ENCODE measurements around the gene SBNO2.

SBNO2 gene, protein sequence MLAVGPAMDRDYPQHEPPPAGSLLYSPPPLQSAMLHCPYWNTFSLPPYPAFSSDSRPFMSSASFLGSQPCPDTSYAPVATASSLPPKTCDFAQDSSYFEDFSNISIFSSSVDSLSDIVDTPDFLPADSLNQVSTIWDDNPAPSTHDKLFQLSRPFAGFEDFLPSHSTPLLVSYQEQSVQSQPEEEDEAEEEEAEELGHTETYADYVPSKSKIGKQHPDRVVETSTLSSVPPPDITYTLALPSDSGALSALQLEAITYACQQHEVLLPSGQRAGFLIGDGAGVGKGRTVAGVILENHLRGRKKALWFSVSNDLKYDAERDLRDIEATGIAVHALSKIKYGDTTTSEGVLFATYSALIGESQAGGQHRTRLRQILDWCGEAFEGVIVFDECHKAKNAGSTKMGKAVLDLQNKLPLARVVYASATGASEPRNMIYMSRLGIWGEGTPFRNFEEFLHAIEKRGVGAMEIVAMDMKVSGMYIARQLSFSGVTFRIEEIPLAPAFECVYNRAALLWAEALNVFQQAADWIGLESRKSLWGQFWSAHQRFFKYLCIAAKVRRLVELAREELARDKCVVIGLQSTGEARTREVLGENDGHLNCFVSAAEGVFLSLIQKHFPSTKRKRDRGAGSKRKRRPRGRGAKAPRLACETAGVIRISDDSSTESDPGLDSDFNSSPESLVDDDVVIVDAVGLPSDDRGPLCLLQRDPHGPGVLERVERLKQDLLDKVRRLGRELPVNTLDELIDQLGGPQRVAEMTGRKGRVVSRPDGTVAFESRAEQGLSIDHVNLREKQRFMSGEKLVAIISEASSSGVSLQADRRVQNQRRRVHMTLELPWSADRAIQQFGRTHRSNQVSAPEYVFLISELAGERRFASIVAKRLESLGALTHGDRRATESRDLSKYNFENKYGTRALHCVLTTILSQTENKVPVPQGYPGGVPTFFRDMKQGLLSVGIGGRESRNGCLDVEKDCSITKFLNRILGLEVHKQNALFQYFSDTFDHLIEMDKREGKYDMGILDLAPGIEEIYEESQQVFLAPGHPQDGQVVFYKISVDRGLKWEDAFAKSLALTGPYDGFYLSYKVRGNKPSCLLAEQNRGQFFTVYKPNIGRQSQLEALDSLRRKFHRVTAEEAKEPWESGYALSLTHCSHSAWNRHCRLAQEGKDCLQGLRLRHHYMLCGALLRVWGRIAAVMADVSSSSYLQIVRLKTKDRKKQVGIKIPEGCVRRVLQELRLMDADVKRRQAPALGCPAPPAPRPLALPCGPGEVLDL (N-terminal part only)

GRCh38 chr19:1173845-1174809, at the start of gene SBNO2:
Gene SBNO2, minus strand, starts transcription at chr19:1174268. Its CDS starts 19,992 bp downstream, at chr19:1154276.
- in situ Hi-C loops (cut with MboI; ENCODE audit: low sequenced_read_pairs) = no loop called here

GRCh38 chr19:1223018-1223855, 49.2 kb upstream of the SBNO2 start:
- in situ Hi-C loops (cut with MboI; ENCODE audit: low sequenced_read_pairs) = no loop called here

DNA sequence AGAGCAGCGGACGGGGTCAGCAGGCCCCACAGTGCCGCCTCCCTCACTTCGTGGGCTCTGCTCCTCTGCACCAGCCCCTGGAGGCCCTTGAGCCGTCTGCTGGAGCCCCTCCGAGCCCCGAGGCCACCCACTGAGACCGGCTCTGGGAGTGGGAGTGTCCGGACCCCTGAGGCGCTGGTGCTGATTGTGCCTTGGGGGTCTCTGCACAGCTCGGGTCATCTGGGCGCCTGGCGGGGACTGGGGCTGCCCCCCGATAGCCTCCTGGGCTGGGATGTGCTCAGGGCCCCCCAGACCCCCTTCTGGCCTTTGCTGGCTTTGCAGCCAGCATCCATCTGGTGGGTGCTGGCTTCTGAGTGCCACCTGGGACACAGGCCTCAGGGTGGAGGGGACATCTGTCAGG, 48.3 kb upstream of the SBNO2 start:
- in situ Hi-C loops (cut with MboI; ENCODE audit: low sequenced_read_pairs) = no loop called here

GRCh38 chr19:1221904-1222255, 47.8 kb upstream of the SBNO2 start:
- in situ Hi-C loops (cut with MboI; ENCODE audit: low sequenced_read_pairs) = no loop called here

- in situ Hi-C loops (cut with MboI; ENCODE audit: low sequenced_read_pairs) = no loop called here
These were observed 47.2 kb upstream of the SBNO2 start for GRCh38 chr19:1220976-1221903.

DNA sequence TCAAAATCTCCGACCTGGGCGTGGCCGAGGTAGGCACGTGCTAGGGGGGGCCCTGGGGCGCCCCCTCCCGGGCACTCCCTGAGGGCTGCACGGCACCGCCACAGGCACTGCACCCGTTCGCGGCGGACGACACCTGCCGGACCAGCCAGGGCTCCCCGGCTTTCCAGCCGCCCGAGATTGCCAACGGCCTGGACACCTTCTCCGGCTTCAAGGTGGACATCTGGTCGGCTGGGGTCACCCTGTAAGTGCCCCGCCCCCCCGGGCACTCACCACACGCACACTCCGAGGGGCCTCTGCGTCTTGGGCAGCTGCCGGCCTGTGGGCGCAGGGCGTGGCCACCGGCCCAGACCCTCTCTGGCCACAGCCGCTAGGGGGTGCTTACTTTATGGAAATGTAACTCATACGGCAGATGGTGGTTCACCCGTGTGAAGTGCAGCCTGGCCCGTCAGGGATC, 46.4 kb upstream of the SBNO2 start:
- in situ Hi-C loops (cut with MboI; ENCODE audit: low sequenced_read_pairs) = no loop called here

DNA sequence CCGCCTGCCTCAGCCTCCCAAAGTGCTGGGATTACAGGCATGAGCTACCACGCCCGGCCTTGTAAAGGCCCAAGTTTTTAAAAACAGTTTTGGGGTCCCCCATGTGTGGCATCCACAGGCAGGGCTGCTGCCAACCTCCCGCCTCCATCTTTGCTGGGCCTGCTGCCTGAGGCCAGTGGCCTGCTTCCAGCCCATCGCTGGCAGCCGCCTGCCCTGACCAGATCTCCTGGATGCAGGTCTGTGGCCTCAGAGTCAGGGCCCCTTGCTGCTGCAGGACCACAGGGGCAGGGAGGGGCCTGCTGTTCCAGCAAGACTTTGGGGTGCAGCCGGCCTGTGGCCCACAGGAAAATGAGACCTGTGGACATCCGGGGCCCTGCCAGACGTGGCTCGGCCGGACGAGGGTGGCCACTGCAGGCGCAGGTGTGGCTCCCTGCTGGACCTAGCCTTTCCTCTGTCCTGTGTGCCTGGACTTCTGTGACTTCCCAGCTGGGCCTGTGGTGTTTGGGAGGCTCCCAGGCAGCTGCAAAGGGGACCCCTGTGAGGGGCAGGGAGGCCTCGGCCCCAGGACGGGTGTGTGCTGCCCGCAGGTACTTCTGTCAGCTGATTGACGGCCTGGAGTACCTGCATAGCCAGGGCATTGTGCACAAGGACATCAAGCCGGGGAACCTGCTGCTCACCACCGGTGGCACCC, 45.9 kb upstream of the SBNO2 start:
- in situ Hi-C loops (cut with MboI; ENCODE audit: low sequenced_read_pairs) = no loop called here

DNA sequence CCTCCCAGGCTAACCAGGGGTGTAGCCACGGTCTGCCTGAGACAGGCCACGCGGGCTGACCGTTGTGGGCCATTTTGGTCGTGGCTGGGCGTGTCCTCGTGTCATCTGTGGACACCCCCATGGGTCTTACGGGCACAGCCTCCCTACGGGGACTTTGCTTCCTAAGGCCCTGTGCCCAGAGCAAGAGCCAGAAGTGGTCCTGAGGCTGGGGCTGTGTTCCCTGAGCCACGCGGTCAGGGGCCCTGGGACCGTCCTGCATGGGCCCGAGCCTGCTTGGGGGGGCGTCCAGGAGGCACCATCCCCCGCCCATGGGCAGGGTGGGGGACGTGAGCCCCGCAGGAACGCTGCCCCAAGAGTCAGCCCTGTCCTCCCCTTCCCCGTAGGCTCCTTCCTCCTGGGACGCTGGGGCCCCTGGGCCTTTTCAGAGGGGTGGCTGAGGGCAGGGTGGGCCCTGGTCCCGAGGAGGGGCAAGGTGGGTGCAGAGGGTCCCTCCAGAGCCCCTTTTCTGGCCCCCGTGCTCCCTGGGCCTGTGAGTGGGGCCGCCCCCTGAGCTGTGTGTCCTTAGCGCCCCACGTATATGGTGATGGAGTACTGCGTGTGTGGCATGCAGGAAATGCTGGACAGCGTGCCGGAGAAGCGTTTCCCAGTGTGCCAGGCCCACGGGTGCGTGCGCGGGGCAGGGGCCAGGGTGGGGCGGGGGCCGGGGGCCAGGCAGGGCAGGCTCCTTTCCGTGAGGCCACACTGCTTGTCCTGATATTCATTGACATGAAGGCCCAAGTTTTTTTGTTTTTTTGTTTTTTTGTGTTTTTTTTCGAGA, 44.9 kb upstream of the SBNO2 start:
- in situ Hi-C loops (cut with MboI; ENCODE audit: low sequenced_read_pairs) = no loop called here

GRCh38 chr19:1217366-1217765, 43.3 kb upstream of the SBNO2 start:
- in situ Hi-C loops (cut with MboI; ENCODE audit: low sequenced_read_pairs) = no loop called here

DNA sequence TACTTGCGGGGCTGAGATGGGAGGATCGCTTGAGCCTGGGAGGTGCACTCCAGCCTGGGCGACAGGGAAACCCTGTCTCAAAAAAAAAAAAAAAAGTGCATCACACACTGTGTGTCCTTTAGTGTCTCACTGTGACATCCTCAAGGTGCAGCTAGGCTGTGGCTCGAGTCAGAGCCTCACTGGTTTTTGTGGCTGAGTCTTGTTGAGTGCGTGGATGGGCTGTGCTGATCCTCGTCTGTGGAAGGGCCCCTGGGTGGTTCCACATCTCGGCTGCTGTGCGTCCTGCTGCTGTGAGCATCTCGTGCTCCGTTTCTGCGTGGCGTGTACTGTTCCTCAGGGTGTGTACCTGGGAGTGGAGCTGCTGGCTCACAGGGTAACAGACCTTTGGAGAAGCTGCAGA, 42.7 kb upstream of the SBNO2 start:
- in situ Hi-C loops (cut with MboI; ENCODE audit: low sequenced_read_pairs) = no loop called here

DNA sequence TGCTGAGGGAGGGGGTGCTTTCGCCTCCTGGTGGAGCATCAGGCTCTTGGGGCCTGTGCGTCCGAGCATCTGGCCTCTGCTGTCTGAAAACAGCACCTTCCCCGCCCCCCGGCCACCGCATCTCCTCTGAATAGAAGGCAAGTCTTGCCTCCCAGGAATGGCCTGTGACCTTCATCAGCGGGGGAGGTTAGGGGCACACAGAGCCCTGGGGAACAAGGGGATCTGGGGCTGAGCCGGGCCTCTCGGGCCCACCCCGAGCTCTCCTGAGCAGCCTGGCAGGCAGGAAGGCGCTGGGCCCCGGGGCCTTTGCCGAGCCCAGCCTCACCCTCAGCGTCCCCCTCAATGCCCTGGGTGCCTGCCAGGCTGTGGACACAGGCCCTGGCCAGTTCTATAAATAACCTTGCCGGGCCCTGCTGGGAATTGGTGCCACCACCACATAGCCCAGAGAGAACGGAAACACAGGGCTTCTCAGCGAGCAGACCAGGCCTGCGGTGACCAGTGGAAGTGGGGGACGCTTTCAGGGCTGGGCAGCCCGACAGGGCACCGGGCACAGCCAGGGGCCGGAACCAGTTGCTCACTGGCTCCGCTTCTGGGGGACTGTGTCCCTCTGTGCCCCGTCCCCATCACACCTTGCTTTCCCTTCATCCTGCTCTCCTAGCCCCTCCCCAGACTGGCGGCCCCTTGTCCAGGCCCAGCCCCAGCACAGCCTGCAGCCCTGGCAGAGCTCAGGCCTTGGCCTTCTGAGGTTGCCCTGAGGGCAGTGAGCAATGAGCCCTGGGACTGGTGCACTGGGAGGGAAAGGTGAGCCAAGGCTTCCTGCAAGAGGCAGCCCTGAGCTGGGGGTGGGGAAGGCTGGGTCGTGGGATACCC, 41.0 kb upstream of the SBNO2 start:
- in situ Hi-C loops (cut with MboI; ENCODE audit: low sequenced_read_pairs) = no loop called here

- in situ Hi-C loops (cut with MboI; ENCODE audit: low sequenced_read_pairs) = no loop called here
These were observed 40.3 kb upstream of the SBNO2 start for GRCh38 chr19:1214299-1214861.

DNA sequence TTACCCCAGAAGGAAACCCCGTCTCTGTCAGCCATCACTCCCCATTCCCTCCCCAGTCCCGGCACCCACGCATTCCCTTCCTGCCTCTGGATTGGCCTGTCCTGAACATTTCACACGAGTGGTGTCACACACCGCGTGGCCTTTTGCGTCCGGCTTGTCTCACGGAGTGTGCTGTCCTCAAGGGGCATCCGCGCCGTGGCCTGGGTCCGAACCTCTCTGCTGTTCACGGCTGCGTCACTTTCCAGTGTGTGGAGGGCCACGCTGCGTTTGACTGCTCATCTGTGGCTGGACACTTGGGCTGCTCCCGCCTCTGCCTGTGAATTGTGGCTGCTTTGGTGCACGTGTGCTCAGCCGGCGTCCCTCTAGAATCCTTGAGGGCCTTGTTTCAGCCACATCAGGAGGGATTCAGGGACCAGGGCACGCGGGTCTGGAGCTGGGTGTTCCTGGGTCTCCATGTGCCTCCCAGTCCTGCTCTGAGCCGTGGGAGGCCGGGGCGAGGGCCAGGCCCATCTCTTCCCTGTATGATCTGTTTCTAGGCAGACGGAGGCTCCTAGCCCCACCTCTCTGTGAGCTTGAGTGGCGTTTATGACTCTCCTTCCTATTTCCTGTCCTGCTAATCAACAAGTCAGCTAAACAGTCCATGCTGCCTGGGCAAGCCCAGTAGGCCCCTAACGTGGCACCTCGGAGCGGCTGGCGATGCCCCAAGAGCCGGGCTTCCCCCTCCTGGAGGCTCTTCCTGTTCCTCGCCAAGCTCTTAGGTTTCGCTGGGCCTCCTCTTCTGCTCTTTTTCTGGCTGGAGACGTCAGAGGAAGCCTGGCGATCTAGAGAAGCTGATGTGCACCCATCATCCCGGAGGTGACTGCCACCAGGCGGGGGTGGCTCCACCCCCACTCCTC, 39.6 kb upstream of the SBNO2 start:
- in situ Hi-C loops (cut with MboI; ENCODE audit: low sequenced_read_pairs) = no loop called here

DNA sequence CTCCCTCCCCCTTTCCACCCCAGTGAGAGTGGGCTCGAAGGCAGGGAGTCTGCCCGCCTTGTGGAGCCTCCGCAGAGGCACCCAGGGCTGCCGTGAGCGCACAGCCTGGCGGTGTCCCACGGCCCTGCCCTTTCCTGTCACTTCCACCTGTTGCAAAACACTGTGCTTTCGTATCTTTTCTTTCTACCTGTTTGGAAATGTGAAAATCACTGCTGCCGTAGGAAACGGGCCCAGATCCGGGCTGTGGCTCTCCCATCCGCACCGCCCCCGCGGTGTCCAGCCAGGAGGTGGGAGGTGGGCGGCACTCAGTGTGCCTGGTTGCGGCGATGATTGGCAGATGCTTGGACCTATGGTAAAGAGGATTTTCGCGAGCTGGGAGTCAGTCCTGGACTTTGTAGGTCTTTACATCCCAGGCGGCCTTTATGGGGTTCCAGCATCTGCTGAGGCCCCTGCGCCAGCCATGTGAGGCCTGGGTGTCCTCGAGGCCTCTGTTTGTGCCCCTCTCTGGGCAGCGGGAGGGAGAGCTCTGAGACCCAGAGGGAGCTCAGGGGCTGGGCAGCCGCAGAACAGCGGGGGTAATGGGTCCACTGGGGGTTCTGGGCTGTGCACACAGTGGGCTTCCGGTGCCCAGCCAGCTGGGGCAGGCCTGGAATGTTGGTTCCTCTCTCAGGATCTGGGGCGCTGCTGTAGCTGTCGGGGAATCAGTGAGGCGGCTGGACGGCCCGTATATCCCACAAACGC, 37.6 kb upstream of the SBNO2 start:
- in situ Hi-C loops (cut with MboI; ENCODE audit: low sequenced_read_pairs) = no loop called here

Measured in HL-60/S4 (cell line).